CD4-positive, alpha-beta T cell treated with Interferon gamma for 1 hour (primary cell): ENCODE results near the gene DNAJC18.
"Not testable (repeated sequence)": the region's sequence is repeated elsewhere in the genome, so short reads cannot be mapped to it uniquely, and the experiment has no call there.

Experiments
- DNase-seq: peaks from one replicate; pipeline ENCODE4 v3.0.0-alpha.2; 2020

DNAJC18 gene

DNA sequence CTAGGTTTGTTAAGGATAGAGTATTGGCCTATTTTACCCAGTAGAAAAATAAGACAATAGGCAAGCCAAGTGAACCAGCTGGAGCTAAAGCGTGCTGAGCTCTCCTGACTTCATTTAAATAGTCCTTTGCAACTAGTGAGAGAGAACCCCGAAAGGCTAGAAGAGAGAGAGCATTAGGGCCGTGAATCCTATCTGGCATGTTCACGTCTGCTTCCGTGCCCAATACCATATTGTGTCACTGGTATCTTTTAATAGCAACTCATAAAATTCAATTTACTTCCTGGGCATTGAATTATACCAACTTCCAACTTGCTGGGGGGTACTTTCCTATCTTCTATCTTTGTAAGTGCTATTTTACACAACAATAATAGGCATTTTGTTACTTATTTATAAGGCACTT is 13.8 kb downstream of the DNAJC18 start:
- no peak for DNase-seq

DNA sequence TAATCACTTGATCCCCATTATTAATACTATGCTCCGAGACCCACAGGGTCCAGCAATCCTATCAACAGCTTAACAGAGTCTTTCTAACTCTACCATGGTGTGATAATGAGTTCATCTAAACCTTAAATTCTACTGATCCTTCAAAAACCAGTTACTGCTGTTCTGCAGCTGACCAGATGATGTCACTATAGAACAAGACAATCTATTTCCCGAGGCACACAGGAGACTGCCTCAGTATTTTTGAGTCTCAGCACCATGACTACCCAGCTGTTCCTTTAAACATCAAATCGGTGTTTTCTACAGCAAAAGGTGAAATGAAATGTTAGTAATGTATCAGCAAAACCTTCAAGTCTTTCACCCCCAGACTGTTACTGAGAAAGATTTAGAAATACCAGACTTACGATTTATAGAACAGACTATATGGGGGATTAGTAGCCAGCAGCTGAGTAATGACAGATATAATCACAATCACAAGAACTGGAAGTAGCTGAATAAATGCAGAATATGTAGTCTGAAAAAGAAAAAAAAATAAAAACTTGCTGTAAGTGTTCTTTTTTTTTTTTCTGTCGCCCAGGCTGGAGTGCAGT is 16.9 kb downstream of the DNAJC18 start:
- DNase-seq, result peak; percentile 50

- DNase-seq, result no peak
These were observed 19.8 kb downstream of the DNAJC18 start for GRCh38 chr5:139419226-139420192.

DNA sequence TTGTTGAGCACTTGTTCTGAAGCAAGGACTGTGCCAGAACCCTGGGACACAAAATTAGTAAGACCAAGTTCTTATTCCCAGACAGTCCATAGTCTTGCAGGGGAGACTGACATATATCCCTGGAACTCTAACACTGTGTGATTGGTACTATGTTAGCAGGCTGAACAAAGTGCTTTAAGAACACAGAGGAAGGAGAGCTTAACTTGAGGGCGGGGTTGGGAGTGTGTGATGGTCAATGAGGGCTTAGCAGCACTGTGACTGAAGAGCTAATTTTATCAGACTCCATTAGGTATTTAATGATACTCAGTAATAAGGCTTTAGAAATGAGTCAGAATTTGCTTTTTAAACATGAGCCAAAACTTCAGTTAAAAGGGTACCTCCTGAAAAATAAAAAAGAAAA is 20.5 kb downstream of the DNAJC18 start:
- DNase-seq, result no peak

- DNase-seq, result no peak
These were observed 22.1 kb downstream of the DNAJC18 start for GRCh38 chr5:139417214-139417613.

DNA sequence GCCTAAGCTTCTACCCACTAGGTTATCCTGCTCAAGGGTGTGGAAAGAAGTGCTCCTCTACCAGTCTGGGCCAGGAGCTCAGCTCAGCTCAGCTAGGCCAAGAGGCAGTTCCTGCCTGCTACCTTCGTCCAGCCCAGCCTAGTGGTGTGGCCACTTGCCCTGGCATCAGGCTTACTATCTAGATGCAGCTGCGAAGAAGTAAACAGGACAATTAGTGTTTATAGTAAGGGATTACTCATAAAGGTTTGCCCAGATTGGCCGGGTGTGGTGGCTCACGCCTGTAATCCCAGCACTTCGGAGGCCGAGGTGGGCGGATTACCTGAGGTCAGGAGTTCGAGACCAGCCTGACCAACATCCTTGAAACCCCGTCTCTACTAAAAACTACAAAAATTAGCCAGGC is 22.7 kb downstream of the DNAJC18 start:
- no peak for DNase-seq

- DNase-seq, result no peak
These were observed 23.5 kb downstream of the DNAJC18 start for GRCh38 chr5:139415869-139416268.

- no peak for DNase-seq
These were observed 24.0 kb downstream of the DNAJC18 start for GRCh38 chr5:139415221-139415861.

GRCh38 chr5:139414581-139415130 is 24.7 kb downstream of the DNAJC18 start:
- no peak for DNase-seq

DNA sequence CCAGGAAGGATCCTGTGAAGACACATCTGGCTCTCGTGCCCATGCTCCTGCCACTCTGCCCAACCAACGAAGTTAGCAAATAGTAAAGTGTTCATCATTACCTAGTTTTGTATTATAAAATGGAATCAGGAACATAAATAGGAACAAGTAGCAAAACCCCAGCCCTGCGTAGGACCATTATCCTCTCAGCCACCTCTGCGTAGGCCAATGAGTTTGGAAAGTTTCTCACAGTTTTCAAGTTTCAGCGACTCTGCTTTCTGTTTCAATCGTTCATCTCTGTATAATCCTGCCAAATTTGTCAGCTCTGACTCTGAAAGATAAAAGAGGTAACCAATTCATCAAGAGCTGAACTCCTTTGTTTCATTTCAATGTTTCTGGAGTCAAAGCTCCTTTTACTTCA is 25.4 kb downstream of the DNAJC18 start:
- DNase-seq, result no peak

GRCh38 chr5:139413153-139413552 is 26.2 kb downstream of the DNAJC18 start:
- no peak for DNase-seq

GRCh38 chr5:139410993-139411828 is 28.1 kb downstream of the DNAJC18 start:
- no peak for DNase-seq

GRCh38 chr5:139410121-139410992 is 29.0 kb downstream of the DNAJC18 start:
- no peak for DNase-seq

- not testable (repeated sequence) for DNase-seq
These were observed 30.2 kb downstream of the DNAJC18 start for GRCh38 chr5:139409116-139409515.

DNA sequence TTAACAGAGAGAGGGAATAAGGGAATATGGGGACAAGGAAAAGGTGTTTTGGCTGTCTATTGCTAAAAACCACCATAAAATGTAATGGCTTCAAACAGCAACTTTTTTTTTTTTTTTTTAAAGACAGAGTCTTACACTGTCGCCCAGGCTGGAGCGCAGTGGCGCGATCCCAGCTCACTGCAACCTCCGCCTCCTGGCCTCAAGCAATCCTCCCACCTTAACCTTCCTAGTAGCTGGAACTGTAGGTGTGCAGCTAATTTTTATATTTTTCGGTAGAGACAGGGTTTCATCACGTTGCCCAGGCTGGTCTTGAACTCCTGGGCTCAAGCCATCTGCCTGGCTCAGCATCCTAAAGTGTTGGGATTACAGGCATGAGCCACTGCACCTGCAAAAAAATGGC is 31.1 kb downstream of the DNAJC18 start:
- no peak for DNase-seq

- DNase-seq, result no peak
These were observed 31.8 kb downstream of the DNAJC18 start for GRCh38 chr5:139407517-139407916.

GRCh38 chr5:139406963-139407362 is 32.4 kb downstream of the DNAJC18 start:
- no peak for DNase-seq

GRCh38 chr5:139404484-139404840 is 34.9 kb downstream of the DNAJC18 start:
- no peak for DNase-seq

DNA sequence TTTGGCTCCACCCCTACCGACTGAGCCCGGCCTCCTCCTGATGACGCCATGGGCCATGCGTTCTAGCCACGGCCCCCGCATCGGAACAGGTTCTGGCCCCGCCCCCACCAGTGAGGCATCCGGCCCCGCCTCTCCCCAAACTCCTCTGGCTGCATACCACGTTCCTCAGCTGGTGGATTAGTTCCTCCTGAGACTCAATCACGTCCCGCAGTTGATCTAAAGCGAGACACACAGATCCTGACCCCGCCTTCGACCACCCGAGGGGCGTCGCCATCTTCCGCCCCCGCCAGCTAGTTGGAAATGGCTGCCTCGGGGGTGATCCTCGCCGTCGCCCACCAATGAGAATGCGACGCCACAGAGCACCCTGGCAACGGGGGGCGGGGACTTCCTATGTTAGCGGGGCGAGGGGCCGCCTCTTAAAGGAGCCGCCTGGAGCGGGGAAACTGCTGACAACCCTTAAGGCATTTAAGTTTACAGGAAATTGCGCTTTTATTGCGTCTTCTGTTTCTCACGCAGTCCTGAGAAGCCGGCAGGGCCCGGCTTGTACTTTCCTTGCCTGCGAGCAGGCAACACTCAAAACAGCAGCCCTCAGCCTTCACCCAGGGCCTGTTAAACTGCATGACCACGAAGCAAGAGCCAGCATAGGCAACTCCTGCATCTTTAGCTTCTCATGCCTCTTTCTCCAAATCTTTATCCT is 35.4 kb downstream of the DNAJC18 start, which contains the start of gene SPATA24:
TSS of gene SPATA24 (minus strand) at position 303 of the 697 bp plus-strand sequence. CDS start at position 274, 29 bp downstream.
- DNase-seq, result peak; percentile 98

- no peak for DNase-seq
These were observed 35.9 kb downstream of the DNAJC18 start for GRCh38 chr5:139403418-139403786.
